Fibroblast of peridontal ligament (primary cell): ENCODE data around the gene SCD5.

Experiments used
- DNase-seq: peaks from one replicate; pipeline ENCODE4 v3.0.0-alpha.2; 2010; ENCODE audit errors: extremely low read depth

Gene SCD5

DNA sequence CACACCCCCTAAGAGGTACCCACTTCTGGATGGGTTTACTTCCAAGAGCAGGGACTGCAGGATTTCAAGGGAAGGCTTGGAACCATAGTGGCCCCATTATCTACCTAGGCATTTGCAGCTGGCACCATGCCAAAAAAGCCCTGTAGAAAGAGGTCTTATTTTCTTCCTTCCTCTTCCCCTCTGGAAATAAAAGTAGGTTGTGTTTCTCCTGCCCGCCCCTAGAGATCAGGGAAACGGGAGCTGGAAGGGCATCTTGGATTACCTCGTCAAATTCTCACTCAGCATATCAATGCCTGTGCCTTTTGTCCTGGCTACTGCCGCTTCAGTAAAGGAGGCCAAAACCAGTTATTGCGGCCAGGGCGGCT lies 1.6 kb downstream of the SCD5 start:
- DNase-seq: no peak

DNA sequence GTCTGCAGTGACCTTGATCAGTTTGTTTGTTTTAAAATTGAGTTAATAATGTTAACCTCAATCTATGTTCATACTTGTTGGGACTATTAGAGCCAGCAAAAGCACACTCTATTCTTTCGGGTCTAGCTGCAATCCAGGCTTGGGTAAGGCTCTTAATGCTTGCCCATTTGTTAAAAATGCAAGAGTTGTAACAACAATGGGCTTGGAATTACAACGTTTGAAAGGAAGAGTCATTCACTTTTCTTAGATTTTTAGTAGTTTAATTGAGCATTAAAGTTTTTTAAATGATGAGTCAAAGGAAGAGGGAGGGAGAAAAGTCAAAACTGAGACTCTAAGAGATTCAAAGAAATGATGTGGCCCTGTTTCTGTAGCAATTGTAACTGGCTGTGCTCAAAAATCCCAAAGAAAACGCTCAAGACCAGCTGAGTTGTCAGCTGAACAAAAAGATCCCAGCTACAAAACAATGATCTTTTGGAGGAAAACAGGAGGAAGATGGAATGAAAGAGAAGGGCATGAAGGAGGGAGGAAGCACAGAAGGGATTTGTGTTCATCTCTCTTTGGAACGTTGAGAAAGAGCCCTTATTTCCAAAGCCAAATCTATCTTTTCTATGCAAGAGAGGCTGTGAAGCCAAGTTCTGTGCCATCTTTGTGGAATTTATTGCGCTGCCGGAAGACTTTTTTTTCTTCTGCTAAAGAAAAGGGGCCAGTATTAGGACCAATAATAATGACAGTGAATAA lies 5.5 kb downstream of the SCD5 start:
- no peak for DNase-seq

DNA sequence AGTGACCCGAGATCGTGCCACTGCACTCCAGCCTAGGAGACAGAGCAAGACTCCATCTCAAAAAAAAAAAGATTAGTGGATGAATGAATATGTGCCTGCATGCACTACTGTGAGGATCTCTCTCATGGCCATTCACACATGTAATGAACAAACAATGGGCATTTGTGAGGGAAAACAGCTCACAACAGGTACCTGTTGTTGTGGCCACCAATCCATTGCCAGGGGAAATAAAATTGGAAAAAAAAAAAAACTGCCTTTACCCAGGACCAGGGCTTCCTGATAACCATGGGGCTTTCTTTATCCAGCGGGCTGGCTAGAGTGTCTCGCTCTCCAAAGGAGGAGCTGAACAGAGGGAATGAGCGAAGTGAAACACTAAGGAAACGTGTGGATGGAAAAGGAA lies 7.4 kb downstream of the SCD5 start:
- no peak for DNase-seq

DNA sequence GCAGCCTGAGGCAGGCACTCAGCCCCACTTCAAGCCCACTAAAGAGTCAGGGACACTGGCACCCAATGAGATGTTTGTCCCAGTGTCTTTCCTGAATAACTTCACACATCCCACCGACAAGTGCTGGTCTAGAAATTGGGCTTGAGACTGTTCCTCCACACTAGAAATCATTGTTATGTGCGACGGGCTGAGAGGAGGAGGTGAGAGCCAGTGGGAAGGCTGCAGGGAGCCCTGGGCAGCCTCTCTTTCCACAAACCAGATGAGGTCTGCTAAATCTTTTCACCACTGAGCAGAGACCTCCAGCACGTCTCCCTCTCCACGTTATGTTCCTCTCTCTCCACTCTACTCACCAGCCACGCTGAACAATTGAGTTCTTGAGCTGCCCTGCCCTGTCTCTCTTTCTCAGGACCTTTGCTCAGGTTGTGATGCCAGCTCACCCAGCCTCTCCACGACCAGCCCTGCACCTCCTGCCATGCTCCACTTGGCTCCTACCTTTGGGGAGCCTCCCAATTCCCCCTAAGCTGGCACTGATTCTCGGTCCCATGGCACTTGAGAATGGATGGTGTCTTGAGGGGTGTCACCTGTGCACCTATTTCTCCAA lies 8.4 kb downstream of the SCD5 start:
- DNase-seq: no peak

DNA sequence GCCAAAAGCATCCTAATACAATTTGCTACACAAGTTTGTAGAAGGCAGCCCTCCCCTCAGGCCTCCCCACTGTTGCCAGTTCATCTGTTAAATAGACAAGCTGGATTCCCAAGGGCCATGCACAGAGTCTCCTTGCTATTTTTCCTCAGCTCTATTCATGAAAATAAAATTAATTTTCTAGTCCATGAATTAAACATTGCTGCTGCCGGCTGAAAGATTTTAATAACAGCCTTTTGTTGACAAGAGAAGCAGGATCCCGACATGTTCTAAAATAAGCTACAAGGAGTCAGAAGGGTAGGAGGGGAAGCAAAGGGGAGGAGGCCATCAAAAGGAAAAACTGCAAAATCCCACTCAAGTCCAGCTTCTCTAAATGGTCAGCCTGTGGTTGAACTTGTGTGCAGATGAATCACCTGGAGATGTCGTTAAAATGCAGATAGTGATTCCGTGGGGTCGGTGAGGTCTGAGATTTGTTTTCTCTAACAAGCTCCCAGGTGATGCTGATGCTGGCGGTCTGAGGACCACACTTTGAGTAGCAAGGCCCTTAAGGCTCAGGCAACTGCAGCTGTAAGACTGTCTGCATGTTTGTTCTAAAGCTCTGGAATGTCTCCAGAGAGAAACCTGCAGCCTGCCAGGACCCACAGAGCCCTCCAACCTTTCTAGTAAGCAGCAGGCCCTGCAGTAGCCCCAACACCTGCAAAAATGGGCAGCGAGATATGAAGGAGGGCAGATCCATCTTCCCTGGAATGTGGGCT lies 9.4 kb downstream of the SCD5 start:
- no peak for DNase-seq

DNA sequence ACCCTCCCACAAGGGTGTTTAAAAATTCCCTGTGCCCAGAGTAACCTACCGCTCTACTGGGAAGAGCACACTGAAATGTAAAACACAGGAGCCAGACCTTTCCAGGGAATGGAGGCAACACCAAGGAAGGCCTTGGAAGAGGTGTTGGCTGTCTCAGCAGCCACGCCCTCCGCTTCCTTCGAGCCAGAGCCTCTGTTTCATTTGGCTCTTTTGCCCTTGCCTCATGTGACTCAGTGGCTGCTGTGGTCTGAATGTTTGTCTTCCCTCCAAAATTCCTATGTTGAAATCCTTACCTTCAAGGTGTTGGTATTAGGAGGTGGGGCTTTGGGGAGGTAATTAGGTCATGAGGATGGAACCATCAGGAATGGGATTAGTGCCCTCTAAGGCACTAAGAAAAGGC lies 11.3 kb downstream of the SCD5 start:
- no peak for DNase-seq

DNA sequence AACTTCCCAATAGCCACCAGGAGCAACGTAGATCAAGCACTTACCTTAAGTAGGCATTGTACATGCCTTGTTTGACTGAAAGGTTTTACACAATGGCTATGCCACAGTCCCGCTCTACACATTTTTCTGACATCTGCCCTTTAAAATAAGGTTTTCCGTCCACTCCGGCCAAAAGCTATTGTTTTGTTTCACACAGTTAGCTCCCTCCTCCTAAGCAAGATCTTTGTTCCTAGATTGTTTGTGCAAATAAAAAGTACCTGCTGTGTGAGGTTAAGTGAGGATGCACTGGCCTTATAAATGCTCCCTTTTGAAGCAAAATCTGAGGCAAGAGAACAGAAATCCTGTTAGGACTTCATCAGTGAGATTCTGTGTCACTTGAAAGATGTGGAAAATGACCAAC lies 11.8 kb downstream of the SCD5 start:
- no peak for DNase-seq

DNA sequence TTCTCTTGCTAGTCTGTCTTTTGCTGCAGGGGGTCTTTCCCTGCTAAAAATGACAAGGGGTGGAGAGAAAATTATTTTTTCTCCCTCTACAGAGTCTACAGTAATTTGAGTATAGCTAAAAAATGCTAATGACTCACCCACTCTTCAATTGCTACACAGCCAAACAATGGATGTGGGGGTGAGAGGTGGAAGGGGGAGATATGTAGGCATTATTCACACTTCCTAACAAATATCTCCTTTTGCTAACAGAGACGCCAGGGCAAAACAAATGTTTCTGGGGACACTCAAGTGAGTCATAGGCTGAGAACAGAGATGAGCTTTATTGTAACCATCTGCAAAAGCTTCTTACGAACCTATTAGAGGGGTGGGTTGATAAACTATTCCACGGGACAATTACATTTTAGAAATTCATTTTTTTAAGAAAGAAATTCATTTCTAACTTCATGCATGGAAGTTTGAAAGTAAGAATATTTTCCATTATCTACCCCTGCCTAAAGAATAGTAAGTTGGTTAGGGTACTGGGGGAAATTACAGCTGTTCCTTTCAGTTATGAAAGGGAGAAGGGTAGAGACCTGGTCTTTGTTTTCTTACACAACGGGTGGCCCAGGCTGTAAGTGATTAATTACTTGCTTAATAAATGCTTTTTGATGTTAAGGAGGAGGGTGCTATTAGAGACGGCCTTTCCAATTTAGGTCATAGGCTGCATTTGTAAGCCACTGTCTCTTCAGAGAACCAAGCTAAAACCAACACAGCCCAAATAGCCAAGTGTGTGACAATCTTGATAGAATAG lies 12.8 kb downstream of the SCD5 start:
- DNase-seq: peak; percentile 60

DNA sequence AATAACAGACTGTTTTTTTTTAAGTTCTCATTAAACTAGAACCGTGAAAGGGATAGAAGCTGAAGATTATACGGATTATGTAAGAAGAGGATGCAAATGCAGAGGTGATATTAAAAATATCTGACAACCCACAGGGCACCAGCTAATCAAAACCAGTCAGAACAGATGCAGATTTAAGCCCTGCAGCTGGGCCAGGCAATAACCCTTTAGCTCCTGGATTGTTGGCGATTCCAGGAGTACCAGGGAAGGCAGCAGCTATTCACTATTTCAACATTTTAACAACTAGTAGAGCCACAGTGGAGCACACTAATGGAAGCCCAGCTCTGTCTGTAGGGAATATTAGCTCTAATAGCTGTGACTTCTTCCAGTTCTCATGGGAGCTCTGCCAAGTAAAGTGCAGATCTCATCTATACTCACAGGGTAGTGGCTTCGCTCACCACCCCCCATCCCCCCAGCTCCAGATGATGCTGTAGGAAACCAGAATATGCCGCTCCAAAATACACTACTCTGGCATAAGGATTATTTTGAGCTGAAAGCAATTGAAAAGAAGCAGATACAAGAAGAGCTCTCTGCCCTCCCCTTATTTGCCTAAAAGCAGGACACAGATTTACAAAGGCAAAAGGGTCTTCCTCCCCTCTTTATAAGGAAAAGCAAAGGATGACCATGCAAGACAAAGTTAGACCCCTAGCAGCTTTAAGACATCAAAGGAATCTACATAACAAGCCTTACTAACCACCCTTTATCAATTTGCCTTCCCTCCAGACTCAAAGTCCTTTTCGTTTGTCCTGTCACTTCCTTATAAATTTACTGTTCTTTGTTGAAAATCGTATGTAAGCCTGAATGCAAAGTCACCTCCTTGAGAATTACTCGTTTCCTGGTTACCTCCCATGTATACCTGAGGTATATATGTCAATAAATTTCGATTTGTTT lies 13.7 kb downstream of the SCD5 start:
- no peak for DNase-seq

DNA sequence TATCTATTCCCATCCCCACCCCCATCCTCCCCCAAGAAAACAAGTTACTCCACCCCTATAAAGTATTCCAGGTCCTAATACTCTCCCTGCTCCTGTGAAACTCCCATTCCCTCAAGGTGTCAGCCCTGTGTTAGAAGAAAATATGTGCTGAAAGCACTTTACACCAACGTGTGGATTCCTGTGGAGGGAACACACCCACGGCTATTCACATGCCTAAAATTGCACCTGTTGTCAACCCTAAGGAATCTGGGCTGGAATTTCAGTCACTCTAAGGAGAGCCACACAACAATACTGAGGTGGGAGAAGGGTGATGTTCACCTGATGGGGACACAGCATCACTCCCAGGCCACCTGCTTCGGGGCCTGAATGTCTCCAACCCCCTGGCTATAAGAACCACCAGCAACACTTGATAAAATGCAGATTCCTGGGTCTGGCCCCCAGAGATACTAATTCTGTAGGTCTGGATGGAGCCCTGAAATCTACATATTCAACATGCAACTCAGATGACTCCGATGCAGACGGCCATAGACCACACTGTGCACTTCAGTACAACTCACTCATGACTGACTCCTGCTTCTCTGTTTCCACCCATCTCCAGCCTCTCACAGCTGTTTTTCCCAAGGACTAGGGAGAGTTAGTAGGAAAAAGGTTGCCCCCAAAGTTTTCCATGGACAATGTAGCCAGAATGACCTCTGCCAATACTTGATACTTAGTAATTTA lies 15.8 kb downstream of the SCD5 start:
- DNase-seq: no peak

DNA sequence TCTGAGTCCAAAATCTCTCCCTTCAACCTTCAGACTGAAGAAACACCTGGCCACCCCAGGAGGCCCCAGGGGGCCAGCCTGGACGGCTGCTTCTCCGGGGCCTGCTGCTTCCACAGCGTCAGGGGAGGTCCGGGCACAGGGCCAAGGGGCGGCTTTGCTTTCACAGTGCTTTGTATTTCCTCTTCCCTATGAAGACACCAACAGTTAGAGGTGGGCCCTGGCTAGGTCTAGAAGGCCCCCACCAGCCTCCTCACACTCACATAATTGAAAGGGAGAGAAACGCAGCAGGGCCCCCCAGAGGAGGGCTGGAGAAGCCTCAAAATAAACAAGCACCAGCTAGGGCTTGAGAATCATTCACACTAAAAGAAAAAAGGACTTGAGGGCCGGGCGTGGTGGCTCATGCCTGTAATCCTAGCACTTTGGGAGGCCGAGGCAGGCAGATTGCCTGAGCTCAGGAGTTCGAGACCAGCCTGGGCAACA lies 17.8 kb downstream of the SCD5 start:
- DNase-seq: no peak

DNA sequence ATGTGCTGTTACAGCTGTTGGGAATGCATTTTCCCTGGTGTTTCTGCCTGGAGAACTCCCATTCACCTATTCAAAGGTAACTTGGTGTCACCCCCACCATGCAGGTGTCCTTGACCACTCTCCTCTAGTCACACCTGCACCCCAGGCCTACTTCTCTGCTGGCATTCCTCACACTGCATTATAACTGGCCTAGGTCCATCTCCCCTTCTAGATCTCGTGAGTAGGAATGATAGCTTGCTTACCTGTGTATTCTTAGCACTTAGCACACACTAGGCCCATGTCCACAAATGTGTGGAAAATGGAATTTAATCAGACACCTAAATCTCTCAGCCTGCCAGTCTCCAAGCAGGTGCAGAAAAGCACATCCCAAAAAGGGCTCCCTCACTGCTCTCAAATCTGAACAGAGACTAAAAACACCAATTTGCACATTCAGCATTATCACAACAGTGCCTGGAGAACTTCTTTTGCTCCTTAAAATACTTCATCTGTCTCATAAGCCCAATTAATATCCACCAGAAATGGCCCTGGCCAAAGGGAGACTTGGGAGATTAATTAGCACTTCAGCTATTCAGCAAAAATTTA lies 18.3 kb downstream of the SCD5 start:
- DNase-seq: no peak

DNA sequence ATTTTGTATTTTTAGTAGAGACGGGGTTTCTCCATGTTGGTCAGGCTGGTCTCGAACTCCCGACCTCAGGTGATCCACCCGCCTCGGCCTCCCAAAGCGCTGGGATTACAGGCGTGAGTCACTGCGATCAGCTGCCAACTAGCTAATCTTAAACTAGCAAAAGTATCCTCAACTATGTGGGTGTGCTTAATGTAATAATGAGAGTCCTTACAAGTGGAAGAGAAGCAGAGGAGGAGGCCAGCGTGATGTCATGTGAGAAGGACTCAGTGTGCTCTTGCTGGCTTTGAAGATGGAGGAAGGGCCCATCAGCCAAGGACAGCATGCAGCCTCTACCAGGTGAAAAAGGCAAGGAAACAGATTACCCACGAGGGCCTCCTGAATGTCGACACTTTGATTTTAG lies 19.6 kb downstream of the SCD5 start:
- DNase-seq: no peak

DNA sequence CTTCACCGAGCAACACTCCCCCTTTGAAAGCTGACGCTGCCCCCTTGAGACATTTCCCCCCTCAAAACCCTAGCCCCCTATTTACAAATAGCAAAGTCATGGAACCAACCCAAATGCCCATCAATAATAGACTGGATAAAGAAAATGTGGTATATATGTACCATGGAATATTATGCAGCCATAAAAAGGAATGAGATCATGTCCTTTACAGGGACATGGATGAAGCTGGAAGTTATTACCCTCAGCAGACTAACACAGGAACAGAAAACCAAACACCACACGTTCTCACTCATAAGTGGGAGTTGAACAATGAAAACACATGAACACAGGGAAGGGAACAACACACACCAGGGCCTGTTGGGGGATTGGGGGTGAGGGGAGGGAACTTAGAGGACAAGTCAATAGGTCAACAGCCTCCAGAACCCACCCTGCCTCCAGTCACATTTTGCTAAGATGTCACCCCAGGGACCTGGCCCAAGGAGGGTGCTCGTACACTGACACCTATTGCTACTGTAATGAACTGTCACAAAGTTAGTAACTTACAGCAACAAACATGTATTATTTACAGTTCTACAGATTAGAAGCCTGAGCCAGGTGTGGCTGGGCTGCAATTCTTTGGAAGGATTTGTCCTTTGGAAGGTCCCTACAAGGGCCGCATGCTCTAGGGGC lies 20.6 kb downstream of the SCD5 start:
- DNase-seq: no peak

DNA sequence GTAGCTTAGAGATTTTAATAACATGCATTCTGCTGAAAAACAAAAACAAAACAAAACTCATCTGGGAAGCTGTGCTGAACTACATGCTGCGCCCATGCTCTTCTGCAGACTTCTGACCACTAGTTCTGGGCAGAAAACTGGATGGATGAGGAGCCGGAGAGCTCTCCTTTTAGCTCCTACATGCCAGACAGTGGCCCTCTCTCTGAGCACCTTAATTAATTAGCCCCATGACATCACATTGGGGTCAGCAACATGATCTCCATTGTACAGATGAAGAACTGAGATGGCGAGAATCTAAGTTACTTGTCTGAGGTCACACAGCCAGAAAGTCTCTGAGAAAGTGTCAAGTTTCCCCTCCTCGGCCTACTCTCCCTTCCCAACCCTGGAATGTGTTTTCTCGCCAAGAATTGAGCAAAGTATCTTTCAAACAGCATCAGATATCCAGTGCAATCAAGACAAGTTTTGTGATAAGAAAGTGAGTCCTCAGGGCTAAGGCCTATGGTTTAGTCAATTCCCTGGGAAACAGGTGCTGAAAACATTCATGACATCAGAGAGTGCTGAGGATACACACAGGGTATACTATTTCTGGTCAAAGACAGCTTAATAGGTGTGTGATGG lies 21.6 kb downstream of the SCD5 start:
- DNase-seq: peak; percentile 65

DNA sequence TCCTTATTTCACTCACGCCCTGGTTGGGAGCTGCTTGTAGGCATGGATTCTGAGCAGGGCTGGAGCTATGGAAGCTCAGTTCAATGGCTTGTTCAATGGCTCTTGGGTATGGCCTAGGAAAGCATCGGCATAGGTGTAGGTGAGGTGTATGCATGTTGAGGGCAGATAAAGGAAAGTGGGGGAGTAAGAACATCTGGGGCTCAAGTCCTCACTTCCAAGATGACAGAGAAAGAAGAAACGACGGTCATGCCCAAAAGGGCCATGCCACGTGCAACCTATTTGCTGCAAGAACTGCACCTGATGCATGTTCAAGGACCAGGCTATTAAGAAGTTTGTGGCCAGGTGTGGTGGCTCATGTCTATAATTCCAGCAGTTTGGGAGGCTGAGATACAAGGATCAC lies 23.4 kb downstream of the SCD5 start:
- DNase-seq: no peak

DNA sequence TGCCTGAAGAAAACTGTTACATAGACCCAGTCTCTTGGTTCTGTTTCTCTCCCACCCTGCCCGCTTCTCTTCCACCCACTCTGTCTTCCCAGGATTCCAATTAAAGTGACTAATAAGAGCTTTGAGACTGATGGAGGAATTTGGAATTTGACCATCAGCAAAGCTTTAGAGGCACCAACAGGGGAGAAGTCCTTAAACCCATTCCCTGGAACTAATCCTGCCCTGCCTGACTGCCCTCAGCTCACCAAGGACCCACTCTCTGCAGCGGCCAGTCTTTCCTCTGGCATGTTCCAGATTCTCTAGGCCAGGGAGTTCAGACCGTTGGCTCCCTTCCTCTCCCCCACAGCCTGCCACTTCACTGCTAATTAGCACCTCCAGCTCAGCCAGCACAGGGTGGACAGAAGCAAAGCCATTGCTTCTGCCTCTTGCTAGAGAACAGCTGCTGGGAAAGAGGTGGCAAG lies 23.9 kb downstream of the SCD5 start:
- DNase-seq: no peak

DNA sequence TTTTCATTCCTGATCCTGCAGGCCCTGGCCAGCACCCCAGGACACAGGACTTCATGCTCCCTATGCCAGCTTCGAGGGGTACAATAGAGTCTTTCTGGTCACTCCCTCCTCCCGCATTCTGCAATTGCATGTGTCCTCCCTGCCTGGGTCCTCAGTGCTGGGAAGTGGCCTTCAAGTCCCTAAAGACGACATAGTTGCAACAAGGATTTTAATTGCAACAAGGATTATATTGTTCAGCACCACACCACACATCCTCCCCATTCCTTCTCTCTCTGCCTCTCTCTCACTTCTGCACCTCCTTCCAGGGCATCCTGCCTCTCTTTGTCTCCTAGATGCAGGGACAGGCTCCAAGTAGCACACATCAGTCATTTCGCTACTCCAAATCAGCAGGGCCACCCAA lies 25.5 kb downstream of the SCD5 start:
- no peak for DNase-seq

DNA sequence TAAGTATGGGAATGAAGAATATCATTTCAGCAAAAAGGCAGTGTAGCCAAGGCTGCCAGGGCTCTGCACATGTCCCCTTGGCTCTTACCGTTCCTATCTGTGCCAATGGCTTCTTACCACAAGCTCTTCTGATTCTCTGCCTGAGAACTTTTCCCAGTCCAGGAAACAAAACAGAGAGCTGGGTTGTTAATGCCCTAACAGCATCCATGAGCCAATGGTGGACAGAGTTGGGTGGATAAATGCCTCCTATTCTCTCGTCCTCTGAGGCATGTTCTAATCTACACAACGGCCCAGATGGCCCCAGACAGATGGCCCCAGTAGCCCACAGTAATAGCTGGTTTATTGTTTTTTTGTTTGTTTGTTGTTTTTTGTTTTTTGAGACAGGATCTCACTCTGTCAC lies 28.0 kb downstream of the SCD5 start:
- DNase-seq: no peak
